Daoy (cell line): Measurements from ENCODE around the gene CAMK1G. TPM values are rescaled to one million over a fixed set of nuclear protein-coding genes. Genes with fewer than 3 reads are reported as not detected.

Source experiments
- DNase-seq: peaks from one replicate; pipeline ENCODE4 v3.0.0-alpha.2; 2015; ENCODE audit warnings: low read depth
- total RNA-seq: library from RNA; depleted of rRNA; stranded (reverse); fragments of >200 nt; shearing (Covaris generic); gene quantifications from 2 replicates; pipeline ENCODE4 v1.2.3, GENCODE V29; 2014; rRNA removed

The CAMK1G gene
- not detected in 2 replicates for total RNA-seq

- DNase-seq = peak; percentile 21
Observed at GRCh38 chr1:209583408-209583807, at the start of gene CAMK1G. TSS of gene CAMK1G (plus strand) at chr1:209583714. CDS start at chr1:209594984, 11,270 bp downstream.

- DNase-seq = no peak
Observed at GRCh38 chr1:209534496-209535250, 48.8 kb upstream of the CAMK1G start.

- no peak for DNase-seq
Observed at GRCh38 chr1:209536843-209537242, 46.7 kb upstream of the CAMK1G start.

- DNase-seq = no peak
Observed at GRCh38 chr1:209537336-209538114, 46.0 kb upstream of the CAMK1G start.

GRCh38 chr1:209539576-209539975, 43.9 kb upstream of the CAMK1G start:
- DNase-seq = no peak

- DNase-seq = peak; percentile 76
Observed at GRCh38 chr1:209542585-209542984, 40.9 kb upstream of the CAMK1G start.

GRCh38 chr1:209544098-209544497, 39.4 kb upstream of the CAMK1G start:
- no peak for DNase-seq

- DNase-seq = no peak
Observed at GRCh38 chr1:209545423-209545822, 38.1 kb upstream of the CAMK1G start.

- no peak for DNase-seq
Observed at GRCh38 chr1:209546390-209547085, 37.0 kb upstream of the CAMK1G start.

- no peak for DNase-seq
Observed at GRCh38 chr1:209547626-209548025, 35.9 kb upstream of the CAMK1G start.

- no peak for DNase-seq
Observed at GRCh38 chr1:209549443-209550205, 33.9 kb upstream of the CAMK1G start.

GRCh38 chr1:209550519-209550918, 33.0 kb upstream of the CAMK1G start:
- no peak for DNase-seq

GRCh38 chr1:209552406-209553264, 30.9 kb upstream of the CAMK1G start:
- no peak for DNase-seq

GRCh38 chr1:209554761-209555611, 28.5 kb upstream of the CAMK1G start:
- no peak for DNase-seq

GRCh38 chr1:209556162-209556690, 27.3 kb upstream of the CAMK1G start:
- DNase-seq = no peak

GRCh38 chr1:209557221-209557620, 26.3 kb upstream of the CAMK1G start:
- DNase-seq = no peak

- DNase-seq = no peak
Observed at GRCh38 chr1:209560529-209560928, 23.0 kb upstream of the CAMK1G start.

- no peak for DNase-seq
Observed at GRCh38 chr1:209560952-209561351, 22.6 kb upstream of the CAMK1G start.

GRCh38 chr1:209561532-209561931, 22.0 kb upstream of the CAMK1G start:
- no peak for DNase-seq
